ENCODE results near the gene RGS3.

RGS3 gene

GRCh38 chr9:113421726-113422125 lies 41.8 kb upstream of the RGS3 start:
- no peak overlapping the region for H3K4me3 ChIP-seq (replicated peaks; ENCODE audit: insufficient read depth, low read length)
- H3K27me3 ChIP-seq (ENCODE audit: insufficient read depth, poor library complexity, severe bottlenecking), result no peaks in the 10 kb centered on the region
- H3K27ac ChIP-seq (replicated peaks), result no peak overlapping the region
- no peak for TF ChIP-seq REST (IDR thresholded peaks at IDR 0.05; ENCODE audit: insufficient replicate concordance, low read depth)
- TF ChIP-seq GABPA (IDR thresholded peaks at IDR 0.05; ENCODE audit: low read depth), result no peak
- no peak for TF ChIP-seq CTCF (IDR thresholded peaks at IDR 0.05; ENCODE audit: insufficient read depth, low read length)
- no peak for TF ChIP-seq POLR2AphosphoS5 (IDR thresholded peaks at IDR 0.05; ENCODE audit: low read depth)
- no peak for TF ChIP-seq SPI1 (IDR thresholded peaks at IDR 0.05; ENCODE audit: borderline replicate concordance, low read depth)
- no peak for DNase-seq (ENCODE audit: low read depth in 1 of 2, low spot score in 1 of 2)

- TF ChIP-seq CTCF (IDR thresholded peaks at IDR 0.05; ENCODE audit: insufficient read depth, low read length), result no peak
- no peak for TF ChIP-seq POLR2AphosphoS5 (IDR thresholded peaks at IDR 0.05; ENCODE audit: low read depth)
- no peak for TF ChIP-seq SPI1 (IDR thresholded peaks at IDR 0.05; ENCODE audit: borderline replicate concordance, low read depth)
- no peak for TF ChIP-seq REST (IDR thresholded peaks at IDR 0.05; ENCODE audit: insufficient replicate concordance, low read depth)
- TF ChIP-seq GABPA (IDR thresholded peaks at IDR 0.05; ENCODE audit: low read depth), result no peak
- no peak for DNase-seq (ENCODE audit: low read depth in 1 of 2, low spot score in 1 of 2)
- no peak overlapping the region for H3K4me3 ChIP-seq (replicated peaks; ENCODE audit: insufficient read depth, low read length)
- H3K27me3 ChIP-seq (ENCODE audit: insufficient read depth, poor library complexity, severe bottlenecking), result no peaks in the 10 kb centered on the region
- H3K27ac ChIP-seq (replicated peaks), result no peak overlapping the region
Observed at GRCh38 chr9:113425072-113425471, 38.5 kb upstream of the RGS3 start.

- Histone ChIP-seq H3K4me3 (replicated peaks; ENCODE audit: insufficient read depth, low read length) (no peak overlapping the region), H3K27me3 (ENCODE audit: insufficient read depth, poor library complexity, severe bottlenecking) (no peaks in the 10 kb centered on the region), H3K27ac (replicated peaks) (no peak overlapping the region)
- no peak for DNase-seq (ENCODE audit: low read depth in 1 of 2, low spot score in 1 of 2)
- TF ChIP-seq POLR2AphosphoS5 (IDR thresholded peaks at IDR 0.05; ENCODE audit: low read depth) (no peak), SPI1 (IDR thresholded peaks at IDR 0.05; ENCODE audit: borderline replicate concordance, low read depth) (no peak), REST (IDR thresholded peaks at IDR 0.05; ENCODE audit: insufficient replicate concordance, low read depth) (no peak)
Observed at GRCh38 chr9:113426701-113427100, 36.8 kb upstream of the RGS3 start.
